HG02763 (cell line): ENCODE results near the gene TPP1.

Experiments used
- ATAC-seq: cut with Tn5 transposase; IDR thresholded peaks from one replicate; pipeline ENCODE4 v1.9.1; 2021; ENCODE audit warnings: mild to moderate bottlenecking, moderate library complexity; ENCODE audit not compliant: unreplicated experiment

TPP1 gene

DNA sequence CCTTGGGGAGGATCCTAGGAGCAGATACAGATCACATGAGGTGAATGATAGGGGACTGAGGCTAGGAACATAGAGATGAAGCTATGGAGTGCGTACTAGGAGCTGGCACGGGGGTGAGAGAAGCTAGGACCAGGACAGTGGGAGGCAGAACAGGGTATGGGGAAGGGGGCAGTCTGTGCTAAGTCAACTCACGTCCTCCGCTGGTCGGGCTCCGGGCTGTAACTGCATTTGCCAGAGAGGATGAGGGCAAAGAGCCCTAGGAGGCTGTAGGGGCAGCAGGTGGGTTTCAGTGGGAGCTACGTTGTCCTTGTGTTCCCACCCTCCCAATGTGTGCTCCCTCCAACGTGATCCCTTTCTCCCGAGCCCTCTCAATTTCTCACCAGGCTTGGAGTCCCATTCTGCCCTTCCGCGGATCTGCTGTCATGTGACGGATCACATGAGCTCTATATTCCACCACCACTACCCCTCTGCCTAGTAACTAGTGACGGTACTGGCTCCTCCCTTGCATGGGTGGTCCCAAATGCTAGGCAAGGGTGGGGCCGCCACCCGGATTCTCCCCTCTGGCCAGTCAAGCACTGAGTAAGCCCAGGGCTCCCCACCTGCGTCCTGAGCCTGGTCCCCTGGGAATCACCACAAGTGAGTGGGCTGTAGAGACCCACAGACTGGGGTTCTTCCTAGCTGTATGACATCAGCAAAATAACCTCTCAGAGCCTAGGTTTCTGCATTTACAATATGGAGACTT lies at the start of gene TPP1:
Gene TPP1 (minus strand): TSS at position 419 of the 742 bp plus-strand sequence. CDS start 22 bp downstream, at position 397.
- ATAC-seq, result peak; percentile 98

DNA sequence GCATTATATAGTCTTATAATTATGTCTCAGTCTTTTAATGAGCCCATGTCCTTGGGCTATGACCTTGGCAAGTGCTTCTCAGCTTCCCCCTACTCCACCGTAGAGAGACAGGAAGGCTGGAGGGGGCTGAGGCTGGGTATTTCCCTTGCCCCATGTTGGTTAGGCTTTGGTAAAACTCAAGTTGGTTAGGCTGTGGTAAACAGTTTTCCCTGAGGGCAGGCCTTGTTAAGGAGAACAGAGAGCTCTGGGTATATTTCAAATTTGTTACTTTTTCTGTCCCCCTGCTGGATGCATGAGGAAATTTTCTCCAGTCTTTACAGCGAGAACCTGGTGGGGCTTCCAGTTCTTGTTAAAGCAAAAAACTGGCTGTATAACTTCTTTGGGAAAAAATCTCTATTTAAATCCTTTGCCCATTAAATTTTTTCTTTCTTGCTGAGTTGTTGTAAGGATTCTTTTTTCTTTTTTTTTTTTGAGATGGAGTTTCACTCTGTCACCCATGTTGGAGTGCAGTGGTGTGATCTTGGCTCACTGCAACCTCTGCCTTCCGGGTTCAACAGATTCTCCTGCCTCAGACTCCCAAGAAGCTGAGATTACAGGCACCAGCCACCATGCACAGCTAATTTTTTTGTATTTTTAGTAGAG lies 48.6 kb upstream of the TPP1 start:
- peak; percentile 63 for ATAC-seq

- ATAC-seq, result no peak
Measured at GRCh38 chr11:6666302-6667183, 47.3 kb upstream of the TPP1 start.

GRCh38 chr11:6664551-6664950 lies 45.3 kb upstream of the TPP1 start:
- no peak for ATAC-seq

DNA sequence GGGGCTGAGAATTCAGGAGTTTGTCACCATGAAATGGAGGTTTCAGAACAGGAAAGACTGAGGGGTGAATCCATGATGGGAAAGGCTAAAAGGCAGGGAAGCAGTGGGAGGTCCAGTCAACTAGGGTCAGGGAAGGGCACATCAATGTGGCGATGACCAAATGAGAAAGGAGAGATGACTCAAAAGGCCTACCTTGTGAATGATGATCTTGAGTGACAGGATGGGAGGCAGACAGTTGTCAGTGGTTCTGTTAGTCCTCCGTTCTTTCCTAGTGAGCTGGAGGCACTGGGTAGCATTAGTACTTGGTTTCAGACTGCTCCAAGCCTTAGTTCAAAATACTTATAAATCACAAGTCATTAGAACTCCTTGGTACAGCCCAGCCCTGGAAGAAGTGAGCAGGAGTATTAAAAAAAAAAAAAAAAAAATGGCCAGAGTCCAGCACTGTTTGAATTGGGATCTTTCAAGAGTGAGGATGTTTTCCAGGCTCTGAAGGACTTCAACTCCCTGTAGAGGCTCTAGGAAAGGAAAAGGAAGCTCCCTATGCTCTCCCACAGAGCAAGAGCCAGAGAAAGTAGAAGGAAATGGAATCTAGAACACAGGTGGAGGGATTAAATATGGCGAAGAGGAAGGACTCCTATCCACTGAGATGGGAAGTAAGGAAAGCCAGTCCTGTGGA lies 44.7 kb upstream of the TPP1 start:
- no peak for ATAC-seq

- ATAC-seq, result no peak
Measured at GRCh38 chr11:6660712-6661111, 41.5 kb upstream of the TPP1 start.

- ATAC-seq, result no peak
Measured at GRCh38 chr11:6658647-6659046, 39.4 kb upstream of the TPP1 start.

GRCh38 chr11:6657346-6657745 lies 38.1 kb upstream of the TPP1 start:
- ATAC-seq, result no peak

- no peak for ATAC-seq
Measured at GRCh38 chr11:6656936-6657335, 37.7 kb upstream of the TPP1 start.

GRCh38 chr11:6656584-6656915 lies 37.3 kb upstream of the TPP1 start:
- no peak for ATAC-seq

GRCh38 chr11:6655790-6656583 lies 36.8 kb upstream of the TPP1 start, which contains the start of gene DCHS1:
Gene DCHS1 (minus strand): TSS chr11:6655809. CDS start chr11:6641613, 14,196 bp downstream.
- no peak for ATAC-seq

- ATAC-seq, result no peak
Measured at GRCh38 chr11:6655020-6655789, 36.0 kb upstream of the TPP1 start.

- ATAC-seq, result no peak
Measured at GRCh38 chr11:6654281-6655019, 35.2 kb upstream of the TPP1 start.

DNA sequence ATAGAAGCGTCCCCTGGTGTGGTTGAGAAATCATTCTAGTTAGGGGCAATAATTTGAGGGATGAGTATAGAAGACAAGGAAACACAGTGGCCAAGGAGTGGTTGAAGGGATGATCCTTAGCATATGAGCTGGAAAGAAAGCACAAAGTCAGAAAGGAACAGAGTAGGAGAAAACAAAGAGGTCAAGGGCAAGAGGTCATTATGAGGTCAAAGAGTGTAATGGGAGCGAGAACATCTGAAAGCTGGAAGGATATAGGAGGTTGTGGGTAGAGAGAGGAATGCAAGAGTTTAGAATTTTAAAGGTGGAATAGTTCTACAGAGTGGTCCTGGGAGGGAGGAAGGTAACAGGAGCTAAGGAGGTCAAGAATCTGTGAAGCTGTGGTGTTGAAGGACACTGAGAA lies 34.4 kb upstream of the TPP1 start:
- ATAC-seq, result no peak

GRCh38 chr11:6653097-6653496 lies 33.9 kb upstream of the TPP1 start:
- no peak for ATAC-seq

DNA sequence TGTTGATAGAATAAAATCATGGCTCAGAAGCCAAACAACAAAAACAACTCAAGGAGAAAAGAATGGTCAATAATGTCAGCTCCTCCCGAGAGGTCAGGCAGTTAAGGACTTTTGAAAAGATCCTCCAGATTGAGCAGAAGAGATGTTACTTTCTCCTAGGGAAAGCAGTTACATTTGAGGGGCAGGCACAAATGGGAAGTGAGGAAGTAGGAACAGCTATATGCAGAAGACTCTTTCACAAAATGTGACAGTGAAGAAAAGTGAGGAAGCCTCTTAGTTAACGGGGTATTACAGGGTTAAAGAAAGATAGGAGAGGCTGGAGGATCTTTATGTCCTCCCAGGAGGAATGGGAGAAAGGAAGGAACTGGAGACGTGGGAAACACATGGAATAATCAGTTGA lies 33.0 kb upstream of the TPP1 start:
- ATAC-seq, result no peak

GRCh38 chr11:6650980-6651379 lies 31.8 kb upstream of the TPP1 start:
- ATAC-seq, result no peak

DNA sequence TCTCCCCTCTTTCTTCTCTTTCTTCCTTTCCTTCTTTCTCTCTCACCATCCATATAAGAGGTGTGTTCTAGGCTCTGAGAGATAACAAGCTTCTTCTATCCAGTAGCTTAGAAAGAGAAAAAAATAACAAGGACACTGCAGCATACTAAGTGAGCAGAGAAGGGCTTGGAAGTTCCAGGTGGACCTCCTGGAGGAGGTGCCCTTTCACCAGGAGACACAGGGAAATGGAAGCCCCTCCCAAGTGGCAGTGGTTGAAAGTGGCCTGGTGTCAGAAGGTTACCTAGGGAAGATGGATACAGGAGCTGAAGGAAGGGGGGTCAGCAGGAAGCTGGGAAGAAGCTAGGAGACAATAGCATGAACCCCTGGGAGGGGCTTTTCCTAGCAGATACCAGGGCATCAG lies 30.9 kb upstream of the TPP1 start:
- ATAC-seq, result no peak

- no peak for ATAC-seq
Measured at GRCh38 chr11:6648501-6648900, 29.3 kb upstream of the TPP1 start.
